ENCODE measurements around the gene TTC19. TPM values are rescaled to one million over a fixed set of nuclear protein-coding genes. Genes with fewer than 3 reads are reported as not detected.

TTC19 gene
- total RNA-seq, 1 experiment from 2014 or later = 28.4 TPM

GRCh38 chr17:15957608-15958307 is 41.9 kb upstream of the TTC19 start:
- in situ Hi-C loops (cut with HindIII; ENCODE audit: low pct_unique_long_range_greater_than_20kb, low sequenced_read_pairs) (no loop called here), intact Hi-C loops (cut with micrococcal nuclease; ENCODE audit: unreplicated experiment) (no loop called here)
- CTCF ChIA-PET = no interaction called here
- no peaks in the 10 kb centered on the region for H3K27me3 ChIP-seq (ENCODE audit: control insufficient read depth, insufficient read depth, low read length)
- H3K4me1 ChIP-seq (ENCODE audit: control insufficient read depth, insufficient read depth, low read length) = peaks cover 72% of the 10 kb centered on the region
- peak; percentile 10; the same call in 1 of the 2 replicates for ATAC-seq
- H3K9me3 ChIP-seq (ENCODE audit: control insufficient read depth, insufficient read depth, low read depth, low read length) = no peaks in the 10 kb centered on the region
- no peak for DNase-seq (ENCODE audit: low read depth, low spot score)
- POLR2A ChIA-PET = interaction anchor here (0.6 kb wide), 1 partner anchor 480 kb away, joined by 5 read pairs; no protein-coding TSS in a partner anchor
- BruUV-seq (replicated peaks) = no TSS peak
- no peak for TF ChIP-seq POLR2AphosphoS5 (IDR thresholded peaks at IDR 0.05; ENCODE audit: low read depth, low read length)
- TF ChIP-seq SIN3A (IDR thresholded peaks at IDR 0.05; ENCODE audit: borderline replicate concordance, insufficient read depth, low read depth, low read length) = no peak
- H3K36me3 ChIP-seq (ENCODE audit: control insufficient read depth, insufficient read depth, low read length) = no peaks in the 10 kb centered on the region
- peak overlapping the region in 1 of 2 experiments; percentile 24; a peak in 1 of 4 replicates for H3K4me3 ChIP-seq (ENCODE audit: low read depth in 2 of 2, low read length in 2 of 2)
- peak overlapping the region; percentile 98 for H3K27ac ChIP-seq (ENCODE audit: low read length)

- in situ Hi-C loops (cut with HindIII; ENCODE audit: low pct_unique_long_range_greater_than_20kb, low sequenced_read_pairs) (no loop called here), intact Hi-C loops (cut with micrococcal nuclease; ENCODE audit: unreplicated experiment) (no loop called here)
- H3K4me3 ChIP-seq (ENCODE audit: low read depth in 2 of 2, low read length in 2 of 2) = peak overlapping the region in 1 of 2 experiments; percentile 20; a peak in 2 of 4 replicates
- ChIA-PET CTCF (no interaction called here), POLR2A (no interaction called here)
- H3K27ac ChIP-seq (ENCODE audit: low read length) = peak overlapping the region; percentile 98
- DNase-seq (ENCODE audit: low read depth, low spot score) (no peak), ATAC-seq (no peak)
- TF ChIP-seq TCF7L2 (IDR thresholded peaks at IDR 0.05; ENCODE audit: low read depth, low read length) (no peak), CTCF (IDR thresholded peaks at IDR 0.05) (no peak), POLR2AphosphoS5 (IDR thresholded peaks at IDR 0.05; ENCODE audit: low read depth, low read length) (no peak), SIN3A (IDR thresholded peaks at IDR 0.05; ENCODE audit: borderline replicate concordance, insufficient read depth, low read depth, low read length) (no peak), REST (IDR thresholded peaks at IDR 0.05; ENCODE audit: insufficient read depth in 1 of 2, low read depth in 2 of 2, low read length in 1 of 2) (no peak)
- H3K9me3 ChIP-seq (ENCODE audit: control insufficient read depth, insufficient read depth, low read depth, low read length) = no peaks in the 10 kb centered on the region
- H3K4me1 ChIP-seq (ENCODE audit: control insufficient read depth, insufficient read depth, low read length) = peaks cover 73% of the 10 kb centered on the region
- H3K27me3 ChIP-seq (ENCODE audit: control insufficient read depth, insufficient read depth, low read length) = no peaks in the 10 kb centered on the region
- BruUV-seq (replicated peaks) = no TSS peak
- no peaks in the 10 kb centered on the region for H3K36me3 ChIP-seq (ENCODE audit: control insufficient read depth, insufficient read depth, low read length)
Measured at GRCh38 chr17:15958484-15958854, 41.2 kb upstream of the TTC19 start.

- Histone ChIP-seq H3K4me1 (ENCODE audit: control insufficient read depth, insufficient read depth, low read length) (peaks cover 73% of the 10 kb centered on the region), H3K36me3 (ENCODE audit: control insufficient read depth, insufficient read depth, low read length) (no peaks in the 10 kb centered on the region), H3K27ac (ENCODE audit: low read length) (peak overlapping the region; percentile 93), H3K27me3 (ENCODE audit: control insufficient read depth, insufficient read depth, low read length) (no peaks in the 10 kb centered on the region), H3K4me3 (ENCODE audit: low read depth in 2 of 2, low read length in 2 of 2) (no peak overlapping the region), H3K9me3 (ENCODE audit: control insufficient read depth, insufficient read depth, low read depth, low read length) (no peaks in the 10 kb centered on the region)
- in situ Hi-C loops (cut with HindIII; ENCODE audit: low pct_unique_long_range_greater_than_20kb, low sequenced_read_pairs) (no loop called here), intact Hi-C loops (cut with micrococcal nuclease; ENCODE audit: unreplicated experiment) (no loop called here)
- DNase-seq (ENCODE audit: low read depth, low spot score) (no peak), ATAC-seq (peak; percentile 35)
- ChIA-PET CTCF (no interaction called here), POLR2A (no interaction called here)
- no TSS peak for BruUV-seq (replicated peaks)
- no peak for TF ChIP-seq SIN3A (IDR thresholded peaks at IDR 0.05; ENCODE audit: borderline replicate concordance, insufficient read depth, low read depth, low read length)
- TF ChIP-seq TCF7L2 (IDR thresholded peaks at IDR 0.05; ENCODE audit: low read depth, low read length) = no peak
Measured at GRCh38 chr17:15963670-15964110, 35.9 kb upstream of the TTC19 start.

Measured in Panc1 (cell line).